Measurements from ENCODE around the gene MARCHF10. TPM values are rescaled to one million over a fixed set of nuclear protein-coding genes. Genes with fewer than 3 reads are reported as not detected.

MARCHF10 gene
- total RNA-seq, 1 experiment from 2014 or later: not detected

DNA sequence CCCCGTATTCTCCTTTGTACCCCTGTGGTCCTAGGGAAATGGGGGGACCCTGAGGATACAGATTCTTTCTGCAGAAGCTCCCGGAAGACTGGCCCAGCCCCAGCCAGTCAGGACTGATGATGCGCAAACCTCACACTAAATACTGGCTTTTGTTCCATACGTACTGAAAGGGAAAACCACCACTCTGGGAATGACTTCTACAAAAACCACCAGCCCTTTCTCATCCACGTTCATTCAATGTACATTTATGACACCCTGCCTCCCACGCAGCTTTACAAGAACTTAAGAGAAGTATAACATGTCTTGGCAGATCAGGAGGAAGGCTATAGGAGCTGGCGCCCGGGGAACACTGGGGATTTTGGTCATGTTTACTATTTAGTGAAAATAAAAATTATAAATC is 70.6 kb downstream of the MARCHF10 start:
- POLR2A ChIA-PET: no interaction called here
- Mint-ChIP-seq H3K36me3 (ENCODE audit: insufficient read depth, unreplicated experiment) (peaks cover 5% of the 10 kb centered on the region), H3K27me3 (ENCODE audit: insufficient read depth, unreplicated experiment) (no peaks in the 10 kb centered on the region), H3K4me1 (ENCODE audit: insufficient read depth, unreplicated experiment) (peaks cover 13% of the 10 kb centered on the region), H3K9me3 (ENCODE audit: unreplicated experiment) (no peaks in the 10 kb centered on the region), H3K4me3 (ENCODE audit: unreplicated experiment) (no peak overlapping the region), H3K27ac (ENCODE audit: low read depth, unreplicated experiment) (peak overlapping the region; percentile 7)
- no TSS peak for BruUV-seq (replicated peaks)
- TF ChIP-seq, protein P1, sequence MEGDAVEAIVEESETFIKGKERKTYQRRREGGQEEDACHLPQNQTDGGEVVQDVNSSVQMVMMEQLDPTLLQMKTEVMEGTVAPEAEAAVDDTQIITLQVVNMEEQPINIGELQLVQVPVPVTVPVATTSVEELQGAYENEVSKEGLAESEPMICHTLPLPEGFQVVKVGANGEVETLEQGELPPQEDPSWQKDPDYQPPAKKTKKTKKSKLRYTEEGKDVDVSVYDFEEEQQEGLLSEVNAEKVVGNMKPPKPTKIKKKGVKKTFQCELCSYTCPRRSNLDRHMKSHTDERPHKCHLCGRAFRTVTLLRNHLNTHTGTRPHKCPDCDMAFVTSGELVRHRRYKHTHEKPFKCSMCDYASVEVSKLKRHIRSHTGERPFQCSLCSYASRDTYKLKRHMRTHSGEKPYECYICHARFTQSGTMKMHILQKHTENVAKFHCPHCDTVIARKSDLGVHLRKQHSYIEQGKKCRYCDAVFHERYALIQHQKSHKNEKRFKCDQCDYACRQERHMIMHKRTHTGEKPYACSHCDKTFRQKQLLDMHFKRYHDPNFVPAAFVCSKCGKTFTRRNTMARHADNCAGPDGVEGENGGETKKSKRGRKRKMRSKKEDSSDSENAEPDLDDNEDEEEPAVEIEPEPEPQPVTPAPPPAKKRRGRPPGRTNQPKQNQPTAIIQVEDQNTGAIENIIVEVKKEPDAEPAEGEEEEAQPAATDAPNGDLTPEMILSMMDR (IDR thresholded peaks at IDR 0.05; ENCODE audit: unreplicated experiment): no peak
- intact Hi-C loops (cut with micrococcal nuclease): no loop called here
- peak; percentile 35 for DNase-seq (ENCODE audit: unreplicated experiment)
- CTCF ChIA-PET: interaction anchor here (0.6 kb wide), 1 partner anchor 121 kb away, joined by 4 read pairs; no protein-coding TSS in a partner anchor

DNA sequence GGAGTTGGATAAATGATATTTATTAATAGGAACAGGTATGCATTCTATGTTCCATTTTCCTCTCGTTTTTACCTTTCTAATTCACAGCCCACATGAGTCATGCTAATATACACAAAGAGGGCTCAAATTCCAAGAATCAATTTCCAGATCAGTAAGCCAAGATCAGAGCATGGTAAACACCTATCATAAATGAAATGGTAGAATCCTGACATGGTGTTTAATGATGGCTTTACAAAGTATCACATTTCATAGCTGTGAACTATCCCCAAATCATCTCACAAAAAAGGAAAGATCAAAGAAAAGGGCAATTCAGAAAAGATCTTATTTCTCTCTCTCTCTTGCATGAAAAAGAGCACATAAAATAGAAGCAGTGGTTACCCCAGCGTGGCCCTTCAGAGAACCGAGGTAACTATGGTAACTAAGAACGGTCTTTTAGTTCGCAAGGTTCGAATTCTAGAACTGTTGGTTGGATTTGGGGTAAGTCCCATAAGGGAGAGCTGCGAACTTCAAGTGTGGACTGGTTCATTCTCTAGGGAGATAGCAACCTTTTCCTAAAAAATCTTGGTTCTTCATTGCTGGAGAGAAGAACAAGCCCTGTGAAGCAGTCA is 73.0 kb downstream of the MARCHF10 start:
- no peak for DNase-seq (ENCODE audit: unreplicated experiment)
- Mint-ChIP-seq H3K36me3 (ENCODE audit: insufficient read depth, unreplicated experiment) (peaks cover 5% of the 10 kb centered on the region), H3K9me3 (ENCODE audit: unreplicated experiment) (no peaks in the 10 kb centered on the region), H3K4me3 (ENCODE audit: unreplicated experiment) (no peak overlapping the region), H3K4me1 (ENCODE audit: insufficient read depth, unreplicated experiment) (peaks cover 25% of the 10 kb centered on the region), H3K27me3 (ENCODE audit: insufficient read depth, unreplicated experiment) (no peaks in the 10 kb centered on the region), H3K27ac (ENCODE audit: low read depth, unreplicated experiment) (no peak overlapping the region)
- no TSS peak for BruUV-seq (replicated peaks)
- intact Hi-C loops (cut with micrococcal nuclease): no loop called here
- ChIA-PET POLR2A (interaction anchor here (1.0 kb wide), 1 partner anchor 41 kb away, joined by 3 read pairs; no protein-coding TSS in a partner anchor), CTCF (interaction anchor here (0.6 to 1.0 kb wide), 2 partner anchors 9 to 15 kb away, joined by 3 to 6 read pairs; no protein-coding TSS in a partner anchor)
- TF ChIP-seq, protein P1 (IDR thresholded peaks at IDR 0.05; ENCODE audit: unreplicated experiment): no peak

DNA sequence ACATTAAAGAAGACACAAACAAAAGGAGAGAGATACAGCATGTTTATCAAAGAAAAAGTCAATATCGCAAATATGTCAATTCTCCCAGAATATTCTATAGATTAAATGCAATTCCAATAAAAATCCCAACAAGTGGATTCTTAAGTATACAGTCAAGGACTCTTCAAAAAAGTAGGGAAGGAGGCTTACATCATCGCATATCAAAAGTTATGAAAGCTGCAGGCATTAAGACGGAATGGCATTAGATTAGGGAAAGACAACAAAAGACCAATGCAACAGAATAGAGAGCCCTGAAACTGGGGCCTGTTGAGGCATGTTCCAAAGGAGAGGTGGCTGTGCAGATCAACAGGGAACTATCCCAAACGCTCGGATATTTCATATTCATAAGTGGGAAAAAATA is 76.0 kb downstream of the MARCHF10 start:
- intact Hi-C loops (cut with micrococcal nuclease): no loop called here
- H3K36me3 Mint-ChIP-seq (ENCODE audit: insufficient read depth, unreplicated experiment): peaks cover 5% of the 10 kb centered on the region
- peak overlapping the region; percentile 29 for H3K4me3 Mint-ChIP-seq (ENCODE audit: unreplicated experiment)
- H3K27ac Mint-ChIP-seq (ENCODE audit: low read depth, unreplicated experiment): peak overlapping the region; percentile 63
- no peaks in the 10 kb centered on the region for H3K9me3 Mint-ChIP-seq (ENCODE audit: unreplicated experiment)
- peaks cover 13% of the 10 kb centered on the region for H3K4me1 Mint-ChIP-seq (ENCODE audit: insufficient read depth, unreplicated experiment)
- no TSS peak for BruUV-seq (replicated peaks)
- CTCF ChIA-PET: interaction anchor here (0.9 kb wide), 1 partner anchor 47 kb away, joined by 4 read pairs; no protein-coding TSS in a partner anchor
- TF ChIP-seq, protein P1 (IDR thresholded peaks at IDR 0.05; ENCODE audit: unreplicated experiment): no peak
- peak; percentile 72 for DNase-seq (ENCODE audit: unreplicated experiment)
- no peaks in the 10 kb centered on the region for H3K27me3 Mint-ChIP-seq (ENCODE audit: insufficient read depth, unreplicated experiment)
- POLR2A ChIA-PET: interaction anchor here (0.9 to 2.1 kb wide), 5 partner anchors 9 to 47 kb away, joined by 3 to 10 read pairs (median 3); no protein-coding TSS in a partner anchor

DNA sequence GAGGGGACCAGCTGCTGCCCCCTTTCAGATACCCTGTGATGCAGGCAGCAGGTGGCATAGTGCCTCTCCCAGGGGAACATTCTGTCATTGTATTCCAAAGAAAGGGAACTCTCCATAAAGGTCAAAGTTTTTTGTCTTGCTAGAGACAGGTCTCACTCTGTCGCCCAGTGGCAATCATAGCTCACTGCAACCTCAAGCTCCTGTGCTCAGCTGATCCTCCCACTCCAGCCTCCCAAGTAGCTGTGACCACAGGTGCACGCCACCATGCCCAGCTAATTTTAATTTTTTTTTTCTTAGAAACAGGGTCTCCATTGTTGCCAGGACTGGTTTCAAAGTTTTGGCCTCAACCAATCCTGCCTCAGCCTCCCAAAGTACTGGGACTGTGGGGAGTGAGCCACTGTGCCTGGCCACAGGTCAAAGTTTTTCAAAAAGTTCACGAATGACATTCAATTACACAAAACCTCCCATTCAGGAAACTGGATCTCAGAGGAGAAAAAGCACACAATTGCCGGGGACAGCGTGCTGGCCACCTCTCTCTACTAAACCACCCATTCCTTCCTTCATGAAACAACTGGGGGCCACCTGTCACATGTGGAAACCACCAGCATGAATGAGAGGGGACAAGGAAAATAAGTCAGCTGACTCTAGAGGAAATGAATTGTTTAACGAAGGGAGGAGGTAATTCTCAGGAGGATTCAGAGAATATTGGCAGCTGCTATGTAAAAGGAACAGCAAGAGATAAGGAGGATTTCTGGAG is 80.0 kb downstream of the MARCHF10 start:
- H3K4me1 Mint-ChIP-seq (ENCODE audit: insufficient read depth, unreplicated experiment): peaks cover 35% of the 10 kb centered on the region
- ChIA-PET POLR2A (interaction anchor here (0.9 to 1.1 kb wide), 2 partner anchors 12 to 50 kb away, joined by 3 read pairs; no protein-coding TSS in a partner anchor), CTCF (interaction anchor here (1.0 kb wide), 1 partner anchor 34 kb away, joined by 3 read pairs; no protein-coding TSS in a partner anchor)
- H3K9me3 Mint-ChIP-seq (ENCODE audit: unreplicated experiment): no peaks in the 10 kb centered on the region
- peaks cover 4% of the 10 kb centered on the region for H3K36me3 Mint-ChIP-seq (ENCODE audit: insufficient read depth, unreplicated experiment)
- no peak overlapping the region for H3K27ac Mint-ChIP-seq (ENCODE audit: low read depth, unreplicated experiment)
- intact Hi-C loops (cut with micrococcal nuclease): no loop called here
- no peaks in the 10 kb centered on the region for H3K27me3 Mint-ChIP-seq (ENCODE audit: insufficient read depth, unreplicated experiment)
- no peak for DNase-seq (ENCODE audit: unreplicated experiment)
- TF ChIP-seq, protein P1 (IDR thresholded peaks at IDR 0.05; ENCODE audit: unreplicated experiment): peak; percentile 5
- H3K4me3 Mint-ChIP-seq (ENCODE audit: unreplicated experiment): no peak overlapping the region
- BruUV-seq (replicated peaks): no TSS peak
